GM23338 (cell line): ENCODE results near the gene GHRL. TPM values are rescaled to one million over a fixed set of nuclear protein-coding genes. Genes with fewer than 3 reads are reported as not detected.

Source experiments
- ATAC-seq: fragments of 200-7000 bp; cut with Tn5 transposase; 3 replicates; pipeline ENCODE4 v1.9.1; 2020
- DNase-seq: peaks from one replicate; pipeline ENCODE4 v3.0.0-alpha.2; 2015; ENCODE audit warnings: low spot score
- H2AFZ ChIP-seq: fragments of 200-600 bp; sonication (generic); 2 replicates; pipeline ENCODE4 v1.8.0; 2016; ENCODE audit warnings: antibody characterized with exemption, mild to moderate bottlenecking, moderate library complexity
- H3F3A ChIP-seq: fragments of 200-600 bp; sonication (generic); replicated peaks from 2 replicates; pipeline ENCODE4 v1.8.0; 2017; ENCODE audit warnings: antibody characterized with exemption, mixed run types, low read depth
- H3K27ac ChIP-seq: fragments of 200-600 bp; sonication (generic); 2 replicates; pipeline ENCODE4 v1.6.1; 2016; ENCODE audit warnings: low read depth
- H3K27me3 ChIP-seq: fragments of 200-600 bp; sonication (generic); 2 replicates; pipeline ENCODE4 v1.8.0; 2016; ENCODE audit warnings: mild to moderate bottlenecking, mixed run types, moderate library complexity; ENCODE audit not compliant: insufficient read depth
- H3K36me3 ChIP-seq: fragments of 200-600 bp; sonication (generic); 2 replicates; pipeline ENCODE4 v1.8.0; 2016; ENCODE audit warnings: mild to moderate bottlenecking; ENCODE audit not compliant: insufficient read depth
- H3K4me1 ChIP-seq: fragments of 200-600 bp; sonication (generic); 2 replicates; pipeline ENCODE4 v1.8.0; 2016; ENCODE audit warnings: mild to moderate bottlenecking, moderate library complexity; ENCODE audit not compliant: insufficient read depth
- H3K4me2 ChIP-seq: fragments of 200-600 bp; sonication (generic); 2 replicates; pipeline ENCODE4 v1.7.1; 2017; ENCODE audit warnings: mixed run types
- H3K4me3 ChIP-seq: fragments of 200-600 bp; sonication (generic); 2 replicates; pipeline ENCODE4 v1.6.1; 2016; ENCODE audit warnings: mixed run types
- H3K79me2 ChIP-seq: fragments of 200-600 bp; sonication (generic); replicated peaks from 2 replicates; pipeline ENCODE4 v1.8.0; 2017; ENCODE audit warnings: mild to moderate bottlenecking; ENCODE audit not compliant: insufficient read depth
- H3K9me2 ChIP-seq: fragments of 200-600 bp; sonication (generic); 2 replicates; pipeline ENCODE4 v1.8.0; 2017; ENCODE audit not compliant: insufficient read depth
- H4K20me1 ChIP-seq: fragments of 200-600 bp; sonication (generic); replicated peaks from 2 replicates; pipeline ENCODE4 v1.8.0; 2017; ENCODE audit warnings: mild to moderate bottlenecking; ENCODE audit not compliant: insufficient read depth
- H3K27ac Mint-ChIP-seq: 2 replicates; pipeline ENCODE4 v1.8.0; 2020; ENCODE audit warnings: inconsistent platforms, mild to moderate bottlenecking, moderate library complexity, mixed read lengths
- H3K27me3 Mint-ChIP-seq: 3 replicates; pipeline ENCODE4 v1.8.0; 2022; ENCODE audit warnings: low read depth, mild to moderate bottlenecking, moderate library complexity, mixed read lengths, inconsistent platforms; ENCODE audit not compliant: insufficient read depth, poor library complexity
- H3K36me3 Mint-ChIP-seq: 3 replicates; pipeline ENCODE4 v1.8.0; 2021; ENCODE audit warnings: low read depth, mild to moderate bottlenecking, inconsistent platforms, moderate library complexity, mixed read lengths
- H3K4me1 Mint-ChIP-seq: 3 replicates; pipeline ENCODE4 v1.8.0; 2020; ENCODE audit warnings: mild to moderate bottlenecking, inconsistent platforms, mixed read lengths
- H3K4me3 Mint-ChIP-seq: 3 replicates; pipeline ENCODE4 v1.8.0; 2021; ENCODE audit warnings: moderate library complexity, mild to moderate bottlenecking, inconsistent platforms, mixed read lengths
- H3K9me3 Mint-ChIP-seq: 3 replicates; pipeline ENCODE4 v1.8.0; 2020; ENCODE audit warnings: moderate library complexity, mild to moderate bottlenecking, inconsistent platforms, mixed read lengths
- EZH2 ChIP-seq: fragments of 200-600 bp; sonication (generic); IDR thresholded peaks from one replicate; pipeline ENCODE4 v1.8.0; 2017; ENCODE audit warnings: antibody characterized with exemption, mild to moderate bottlenecking, low read depth; ENCODE audit not compliant: unreplicated experiment
- EZH2phosphoT487 ChIP-seq: fragments of 200-600 bp; sonication (generic); IDR thresholded peaks from one replicate; pipeline ENCODE4 v1.8.1; 2018; ENCODE audit warnings: antibody characterized with exemption; ENCODE audit not compliant: unreplicated experiment
- JUNB ChIP-seq: IDR thresholded peaks from one replicate; pipeline ENCODE4 v1.6.1; 2016; ENCODE audit warnings: antibody characterized with exemption; ENCODE audit not compliant: unreplicated experiment
- STAT1 ChIP-seq: IDR thresholded peaks from one replicate; pipeline ENCODE4 v1.6.1; 2016; ENCODE audit warnings: antibody characterized with exemption; ENCODE audit not compliant: unreplicated experiment
- polyA plus RNA-seq: library from polyadenylated mRNA; unstranded; fragments of >200 nt; fragmentation: Nextera tagmentation; extraction: Ambion mirVana; gene quantifications from 2 replicates; pipeline ENCODE4 v1.2.1, GENCODE V29; 2016
- total RNA-seq: library from RNA; depleted of rRNA; stranded (reverse); fragments of >200 nt; shearing (Covaris generic); gene quantifications from 2 replicates; pipeline ENCODE4 v1.2.3, GENCODE V29; 2014
- TF ChIP-seq, protein P1 (sequence below): IDR thresholded peaks from one replicate; pipeline ENCODE4 v1.6.1; 2018; ENCODE audit warnings: antibody characterized with exemption; ENCODE audit not compliant: unreplicated experiment
- TF ChIP-seq, protein P2 (sequence below): fragments of 250-450 bp; sonication (Bioruptor Pico); IDR thresholded peaks from 2 replicates; pipeline ENCODE4 v1.5.0; 2020; ENCODE audit warnings: mild to moderate bottlenecking, moderate library complexity

Gene GHRL
- total and polyA plus RNA-seq, 2 experiments from 2014 or later: 0.78 TPM; not detected in 1

DNA sequence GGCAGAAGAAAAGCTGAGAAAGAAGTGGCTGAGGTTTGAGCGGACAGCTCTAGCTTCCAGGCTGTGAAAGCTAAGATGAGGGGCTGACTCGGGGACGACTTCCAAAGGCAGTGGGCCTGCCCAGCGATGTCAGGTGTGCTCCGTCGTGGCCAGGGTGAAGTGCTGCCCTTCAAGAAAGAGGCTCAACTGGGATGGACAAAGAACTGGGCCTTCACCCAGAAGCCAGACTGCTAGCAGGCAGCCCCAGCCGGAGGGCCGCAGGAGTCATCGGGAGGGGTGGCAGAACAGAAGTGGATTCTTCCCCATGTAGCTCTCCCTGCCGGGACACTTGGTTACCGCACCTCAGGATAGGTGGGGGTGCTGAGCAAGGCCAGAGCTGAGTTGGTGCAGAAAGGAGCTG lies 41.3 kb upstream of the GHRL start:
- H3K27ac ChIP-seq: no peak overlapping the region
- TF ChIP-seq STAT1: no peak
- TF ChIP-seq, protein P1, sequence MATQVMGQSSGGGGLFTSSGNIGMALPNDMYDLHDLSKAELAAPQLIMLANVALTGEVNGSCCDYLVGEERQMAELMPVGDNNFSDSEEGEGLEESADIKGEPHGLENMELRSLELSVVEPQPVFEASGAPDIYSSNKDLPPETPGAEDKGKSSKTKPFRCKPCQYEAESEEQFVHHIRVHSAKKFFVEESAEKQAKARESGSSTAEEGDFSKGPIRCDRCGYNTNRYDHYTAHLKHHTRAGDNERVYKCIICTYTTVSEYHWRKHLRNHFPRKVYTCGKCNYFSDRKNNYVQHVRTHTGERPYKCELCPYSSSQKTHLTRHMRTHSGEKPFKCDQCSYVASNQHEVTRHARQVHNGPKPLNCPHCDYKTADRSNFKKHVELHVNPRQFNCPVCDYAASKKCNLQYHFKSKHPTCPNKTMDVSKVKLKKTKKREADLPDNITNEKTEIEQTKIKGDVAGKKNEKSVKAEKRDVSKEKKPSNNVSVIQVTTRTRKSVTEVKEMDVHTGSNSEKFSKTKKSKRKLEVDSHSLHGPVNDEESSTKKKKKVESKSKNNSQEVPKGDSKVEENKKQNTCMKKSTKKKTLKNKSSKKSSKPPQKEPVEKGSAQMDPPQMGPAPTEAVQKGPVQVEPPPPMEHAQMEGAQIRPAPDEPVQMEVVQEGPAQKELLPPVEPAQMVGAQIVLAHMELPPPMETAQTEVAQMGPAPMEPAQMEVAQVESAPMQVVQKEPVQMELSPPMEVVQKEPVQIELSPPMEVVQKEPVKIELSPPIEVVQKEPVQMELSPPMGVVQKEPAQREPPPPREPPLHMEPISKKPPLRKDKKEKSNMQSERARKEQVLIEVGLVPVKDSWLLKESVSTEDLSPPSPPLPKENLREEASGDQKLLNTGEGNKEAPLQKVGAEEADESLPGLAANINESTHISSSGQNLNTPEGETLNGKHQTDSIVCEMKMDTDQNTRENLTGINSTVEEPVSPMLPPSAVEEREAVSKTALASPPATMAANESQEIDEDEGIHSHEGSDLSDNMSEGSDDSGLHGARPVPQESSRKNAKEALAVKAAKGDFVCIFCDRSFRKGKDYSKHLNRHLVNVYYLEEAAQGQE: no peak
- TF ChIP-seq JUNB: no peak
- no peak for TF ChIP-seq EZH2phosphoT487
- TF ChIP-seq EZH2: no peak
- TF ChIP-seq, protein P2, sequence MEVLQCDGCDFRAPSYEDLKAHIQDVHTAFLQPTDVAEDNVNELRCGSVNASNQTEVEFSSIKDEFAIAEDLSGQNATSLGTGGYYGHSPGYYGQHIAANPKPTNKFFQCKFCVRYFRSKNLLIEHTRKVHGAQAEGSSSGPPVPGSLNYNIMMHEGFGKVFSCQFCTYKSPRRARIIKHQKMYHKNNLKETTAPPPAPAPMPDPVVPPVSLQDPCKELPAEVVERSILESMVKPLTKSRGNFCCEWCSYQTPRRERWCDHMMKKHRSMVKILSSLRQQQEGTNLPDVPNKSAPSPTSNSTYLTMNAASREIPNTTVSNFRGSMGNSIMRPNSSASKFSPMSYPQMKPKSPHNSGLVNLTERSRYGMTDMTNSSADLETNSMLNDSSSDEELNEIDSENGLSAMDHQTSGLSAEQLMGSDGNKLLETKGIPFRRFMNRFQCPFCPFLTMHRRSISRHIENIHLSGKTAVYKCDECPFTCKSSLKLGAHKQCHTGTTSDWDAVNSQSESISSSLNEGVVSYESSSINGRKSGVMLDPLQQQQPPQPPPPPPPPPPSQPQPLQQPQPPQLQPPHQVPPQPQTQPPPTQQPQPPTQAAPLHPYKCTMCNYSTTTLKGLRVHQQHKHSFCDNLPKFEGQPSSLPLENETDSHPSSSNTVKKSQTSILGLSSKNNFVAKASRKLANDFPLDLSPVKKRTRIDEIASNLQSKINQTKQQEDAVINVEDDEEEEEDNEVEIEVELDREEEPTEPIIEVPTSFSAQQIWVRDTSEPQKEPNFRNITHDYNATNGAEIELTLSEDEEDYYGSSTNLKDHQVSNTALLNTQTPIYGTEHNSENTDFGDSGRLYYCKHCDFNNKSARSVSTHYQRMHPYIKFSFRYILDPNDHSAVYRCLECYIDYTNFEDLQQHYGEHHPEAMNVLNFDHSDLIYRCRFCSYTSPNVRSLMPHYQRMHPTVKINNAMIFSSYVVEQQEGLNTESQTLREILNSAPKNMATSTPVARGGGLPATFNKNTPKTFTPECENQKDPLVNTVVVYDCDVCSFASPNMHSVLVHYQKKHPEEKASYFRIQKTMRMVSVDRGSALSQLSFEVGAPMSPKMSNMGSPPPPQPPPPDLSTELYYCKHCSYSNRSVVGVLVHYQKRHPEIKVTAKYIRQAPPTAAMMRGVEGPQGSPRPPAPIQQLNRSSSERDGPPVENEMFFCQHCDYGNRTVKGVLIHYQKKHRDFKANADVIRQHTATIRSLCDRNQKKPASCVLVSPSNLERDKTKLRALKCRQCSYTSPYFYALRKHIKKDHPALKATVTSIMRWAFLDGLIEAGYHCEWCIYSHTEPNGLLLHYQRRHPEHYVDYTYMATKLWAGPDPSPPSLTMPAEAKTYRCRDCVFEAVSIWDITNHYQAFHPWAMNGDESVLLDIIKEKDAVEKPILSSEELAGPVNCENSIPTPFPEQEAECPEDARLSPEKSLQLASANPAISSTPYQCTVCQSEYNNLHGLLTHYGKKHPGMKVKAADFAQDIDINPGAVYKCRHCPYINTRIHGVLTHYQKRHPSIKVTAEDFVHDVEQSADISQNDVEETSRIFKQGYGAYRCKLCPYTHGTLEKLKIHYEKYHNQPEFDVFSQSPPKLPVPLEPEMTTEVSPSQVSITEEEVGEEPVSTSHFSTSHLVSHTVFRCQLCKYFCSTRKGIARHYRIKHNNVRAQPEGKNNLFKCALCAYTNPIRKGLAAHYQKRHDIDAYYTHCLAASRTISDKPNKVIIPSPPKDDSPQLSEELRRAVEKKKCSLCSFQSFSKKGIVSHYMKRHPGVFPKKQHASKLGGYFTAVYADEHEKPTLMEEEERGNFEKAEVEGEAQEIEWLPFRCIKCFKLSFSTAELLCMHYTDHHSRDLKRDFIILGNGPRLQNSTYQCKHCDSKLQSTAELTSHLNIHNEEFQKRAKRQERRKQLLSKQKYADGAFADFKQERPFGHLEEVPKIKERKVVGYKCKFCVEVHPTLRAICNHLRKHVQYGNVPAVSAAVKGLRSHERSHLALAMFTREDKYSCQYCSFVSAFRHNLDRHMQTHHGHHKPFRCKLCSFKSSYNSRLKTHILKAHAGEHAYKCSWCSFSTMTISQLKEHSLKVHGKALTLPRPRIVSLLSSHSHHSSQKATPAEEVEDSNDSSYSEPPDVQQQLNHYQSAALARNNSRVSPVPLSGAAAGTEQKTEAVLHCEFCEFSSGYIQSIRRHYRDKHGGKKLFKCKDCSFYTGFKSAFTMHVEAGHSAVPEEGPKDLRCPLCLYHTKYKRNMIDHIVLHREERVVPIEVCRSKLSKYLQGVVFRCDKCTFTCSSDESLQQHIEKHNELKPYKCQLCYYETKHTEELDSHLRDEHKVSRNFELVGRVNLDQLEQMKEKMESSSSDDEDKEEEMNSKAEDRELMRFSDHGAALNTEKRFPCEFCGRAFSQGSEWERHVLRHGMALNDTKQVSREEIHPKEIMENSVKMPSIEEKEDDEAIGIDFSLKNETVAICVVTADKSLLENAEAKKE (CRISPR knock-in tag): no peak
- H3K4me1 ChIP-seq: no peaks in the 10 kb centered on the region
- DNase-seq: no peak
- H3K4me2 ChIP-seq: no peak overlapping the region
- no peaks in the 10 kb centered on the region for H3K9me2 ChIP-seq
- Mint-ChIP-seq H3K36me3 (no peaks in the 10 kb centered on the region; the same call in 2 of the 3 replicates), H3K4me1 (peaks cover 7% of the 10 kb centered on the region; the same call in 1 of the 3 replicates), H3K4me3 (no peak overlapping the region), H3K27me3 (peaks cover 2% of the 10 kb centered on the region), H3K9me3 (no peaks in the 10 kb centered on the region), H3K27ac (no peak overlapping the region)
- H3K27me3 ChIP-seq: no peaks in the 10 kb centered on the region
- H3K4me3 ChIP-seq: no peak overlapping the region
- peak; percentile 22 for ATAC-seq
- no peaks in the 10 kb centered on the region for H3F3A ChIP-seq
- peak overlapping the region; percentile 32; the same call in 1 of the 2 replicates for H2AFZ ChIP-seq
- H3K36me3 ChIP-seq: no peaks in the 10 kb centered on the region
- H4K20me1 ChIP-seq: no peaks in the 10 kb centered on the region
- H3K79me2 ChIP-seq: no peaks in the 10 kb centered on the region
